Myocyte (in vitro differentiated cells): Measurements from ENCODE around the gene SEPTIN6. TPM values are rescaled to one million over a fixed set of nuclear protein-coding genes. Genes with fewer than 3 reads are reported as not detected.

Source experiments
- DNase-seq: peaks from one replicate; pipeline ENCODE4 v3.0.0-alpha.2; 2012; ENCODE audit warnings: low read depth
- polyA plus RNA-seq: library from polyadenylated mRNA; unstranded; fragments of >200 nt; gene quantifications from one replicate; pipeline ENCODE4 v1.2.1, GENCODE V29; 2012; ENCODE audit warnings: missing spikeins
- total RNA-seq: library from RNA; depleted of rRNA; stranded (reverse); fragments of >200 nt; gene quantifications from 2 replicates; pipeline ENCODE4 v1.2.3, GENCODE V29; 2014

SEPTIN6 gene
- 3.9 and 4.3 TPM in 2 replicates for total RNA-seq
- polyA plus RNA-seq: 4.2 TPM

DNA sequence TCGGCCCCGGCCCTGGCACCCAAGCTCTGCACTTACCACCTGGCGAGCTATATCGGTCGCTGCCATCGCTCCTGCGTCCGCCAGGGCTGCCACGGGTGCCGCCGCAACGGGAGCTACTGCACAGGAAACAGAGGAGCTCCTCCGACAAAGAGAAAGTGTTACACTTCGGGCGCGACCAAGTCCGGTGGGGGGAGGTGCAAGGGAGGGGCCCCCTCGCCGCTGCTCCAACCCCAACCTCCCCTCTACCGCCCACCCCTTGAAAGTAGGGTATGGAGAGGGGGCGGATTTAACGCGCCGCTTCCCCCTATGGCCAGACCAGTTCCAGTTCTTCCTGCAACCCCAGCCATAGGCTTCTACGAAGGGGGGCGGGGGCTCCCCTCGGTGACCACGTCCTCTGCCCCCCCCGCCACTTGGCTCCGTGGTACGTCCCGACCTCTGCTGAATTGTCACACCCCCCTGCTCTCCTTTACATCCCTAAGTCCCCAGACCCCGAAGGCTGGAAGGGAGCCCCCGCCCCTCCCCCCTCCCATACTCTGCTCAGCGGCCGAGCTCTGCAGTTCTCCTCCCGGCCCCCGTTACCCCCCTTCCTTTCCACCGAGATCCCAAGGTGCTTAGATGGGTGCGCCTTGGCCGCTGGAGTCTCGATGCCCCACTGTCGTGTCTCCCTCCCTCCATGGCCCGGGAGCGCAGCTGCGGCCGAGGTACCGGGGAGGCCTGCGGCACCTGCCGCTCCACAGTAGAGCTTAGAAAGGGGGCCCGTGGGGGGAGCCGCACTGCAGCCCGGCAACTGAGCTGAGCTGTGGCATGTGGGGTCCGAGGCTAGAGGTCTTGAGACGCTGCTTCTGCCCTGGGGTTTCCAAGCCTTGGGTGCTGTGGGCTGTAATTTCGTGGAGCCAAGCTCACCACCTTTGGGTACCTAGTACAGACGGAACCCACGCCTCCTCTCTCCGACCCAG, at the start of gene SEPTIN6:
TSS of gene SEPTIN6 (minus strand) at position 129 of the 956 bp plus-strand sequence. CDS start at position 66, 63 bp downstream.
- DNase-seq: peak; percentile 56

DNA sequence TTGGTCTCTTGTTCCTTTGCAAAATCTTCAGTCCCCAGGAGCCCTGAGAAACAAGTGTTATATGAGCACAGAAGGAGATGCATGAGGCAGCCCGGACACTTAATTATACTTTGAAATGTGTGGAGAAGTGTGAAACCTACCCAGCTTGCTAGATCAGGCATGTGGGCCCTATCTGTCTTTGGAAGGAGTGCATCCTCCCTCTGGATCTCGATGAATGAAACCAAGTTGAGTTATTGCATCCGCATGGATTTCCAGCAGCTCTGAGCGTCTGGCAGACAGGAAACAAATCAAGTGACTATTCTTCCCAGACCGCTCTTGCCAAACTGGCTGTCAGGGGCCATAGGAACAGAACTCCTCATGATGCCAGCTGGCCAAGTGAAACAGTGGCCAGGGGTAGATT, 45.8 kb upstream of the SEPTIN6 start:
- no peak for DNase-seq

GRCh38 chrX:119736206-119736764, 43.3 kb upstream of the SEPTIN6 start:
- no peak for DNase-seq

DNA sequence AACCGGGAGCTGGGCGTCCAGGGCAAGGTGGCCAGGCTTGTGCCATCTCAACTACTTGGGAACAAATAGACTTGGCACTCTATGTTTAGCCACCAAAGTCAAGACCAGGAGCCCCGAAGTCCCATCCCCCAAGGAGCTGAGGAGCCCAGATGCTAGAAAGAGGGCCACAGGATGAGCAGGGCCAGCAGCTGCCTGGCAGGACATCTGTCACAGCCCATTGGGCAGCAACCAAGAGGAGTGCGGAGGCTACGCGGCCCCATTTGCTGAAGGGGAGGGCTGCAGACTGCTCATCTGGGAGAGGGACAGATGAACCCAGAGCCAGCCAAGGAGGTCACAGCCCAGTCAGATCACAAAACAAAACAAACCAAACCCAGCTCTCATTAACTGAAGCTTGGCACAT, 42.5 kb upstream of the SEPTIN6 start:
- peak; percentile 37 for DNase-seq

GRCh38 chrX:119734897-119735339, 42.0 kb upstream of the SEPTIN6 start:
- DNase-seq: peak; percentile 59

GRCh38 chrX:119729408-119730201, 36.6 kb upstream of the SEPTIN6 start:
- peak; percentile 54 for DNase-seq

- DNase-seq: no peak
Observed at GRCh38 chrX:119728487-119728886, 35.5 kb upstream of the SEPTIN6 start.

DNA sequence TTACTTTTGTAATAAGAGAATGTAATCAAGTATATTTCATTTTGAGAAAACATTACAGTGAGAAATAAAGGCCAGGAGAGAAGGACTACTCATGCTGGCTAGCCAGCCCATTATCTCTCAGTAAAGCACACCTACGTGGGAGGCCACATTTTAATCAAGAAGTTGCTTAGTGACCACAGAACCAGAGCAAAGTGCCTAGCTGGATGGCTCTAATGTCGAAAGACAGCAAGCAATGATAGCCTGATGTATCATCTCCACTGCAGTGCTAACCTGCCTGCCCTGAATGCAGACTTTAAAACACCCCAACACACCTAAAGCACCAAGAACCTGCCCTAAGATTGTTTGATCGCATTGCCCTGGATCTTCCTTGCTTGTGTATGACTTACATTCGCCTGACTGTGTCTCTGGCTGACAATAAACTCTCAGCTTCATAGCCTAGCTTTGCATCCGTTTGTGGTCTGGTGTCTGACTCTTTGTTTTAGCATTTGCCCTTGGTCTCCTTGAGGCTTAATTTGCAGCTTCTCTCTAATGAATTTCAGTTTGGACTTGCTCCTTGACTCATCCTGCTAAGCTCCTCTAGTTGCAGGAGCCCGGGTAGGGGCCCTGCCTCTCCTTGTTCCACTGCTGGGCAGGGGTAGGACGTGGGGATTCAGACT, 34.1 kb upstream of the SEPTIN6 start:
- DNase-seq: peak; percentile 5

GRCh38 chrX:119721926-119722325, 29.0 kb upstream of the SEPTIN6 start:
- DNase-seq: no peak

DNA sequence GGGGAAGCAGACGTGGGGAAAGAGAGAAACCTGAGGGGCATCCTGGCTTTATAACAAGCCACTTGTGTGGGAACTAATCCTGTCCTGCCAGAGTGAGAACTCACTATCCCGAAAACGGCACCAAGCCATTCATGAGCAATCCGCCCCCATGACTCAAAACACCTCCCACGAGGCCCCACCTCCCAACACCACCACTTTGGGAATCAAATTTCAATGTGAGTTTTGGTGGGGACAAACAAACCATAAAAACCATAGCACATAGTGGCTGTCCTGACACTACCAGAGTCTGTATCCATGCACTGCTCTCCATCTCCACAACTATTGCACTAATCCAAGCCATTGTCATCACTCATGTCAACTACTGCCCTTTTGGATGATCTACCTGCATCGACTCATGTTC, 28.5 kb upstream of the SEPTIN6 start:
- no peak for DNase-seq

DNA sequence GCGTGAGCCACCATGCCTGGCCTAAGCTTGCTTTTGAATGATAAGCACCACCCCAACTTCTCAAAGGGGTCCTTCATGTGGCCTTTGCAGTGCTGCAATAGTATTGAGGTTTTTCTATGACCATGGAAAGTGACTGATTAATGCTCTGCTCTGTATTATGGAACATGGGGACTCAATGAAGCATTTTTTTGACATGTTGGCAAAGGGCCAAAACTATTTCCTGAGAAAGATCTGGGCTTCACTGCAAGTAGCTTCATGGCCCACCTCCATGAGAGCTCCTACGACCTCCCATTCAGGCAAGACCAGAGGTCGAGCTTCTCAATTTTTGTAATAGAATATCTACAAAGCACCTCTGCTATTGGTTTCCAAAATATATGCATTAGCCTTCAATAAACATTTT, 16.7 kb upstream of the SEPTIN6 start:
- DNase-seq: no peak

- no peak for DNase-seq
Observed at GRCh38 chrX:119708936-119709335, 16.0 kb upstream of the SEPTIN6 start.

GRCh38 chrX:119706616-119707015, 13.6 kb upstream of the SEPTIN6 start:
- no peak for DNase-seq

- DNase-seq: peak; percentile 74
Observed at GRCh38 chrX:119698845-119699244, 5.9 kb upstream of the SEPTIN6 start.

- no peak for DNase-seq
Observed at GRCh38 chrX:119696251-119696890, 3.4 kb upstream of the SEPTIN6 start.

GRCh38 chrX:119695535-119696050, 2.6 kb upstream of the SEPTIN6 start:
- DNase-seq: no peak

- no peak for DNase-seq
Observed at GRCh38 chrX:119694601-119695534, 1.9 kb upstream of the SEPTIN6 start.

- DNase-seq: no peak
Observed at GRCh38 chrX:119693996-119694451, 1.1 kb upstream of the SEPTIN6 start.
